ENCODE data around the gene SOCS1. TPM values are rescaled to one million over a fixed set of nuclear protein-coding genes. Genes with fewer than 3 reads are reported as not detected.

Gene SOCS1
- total and polyA plus RNA-seq, 2 of the 8 experiments (the other 6 are each of a cell fraction or from before 2014, with no cell fraction given): 21.0 to 48.9 TPM

DNA sequence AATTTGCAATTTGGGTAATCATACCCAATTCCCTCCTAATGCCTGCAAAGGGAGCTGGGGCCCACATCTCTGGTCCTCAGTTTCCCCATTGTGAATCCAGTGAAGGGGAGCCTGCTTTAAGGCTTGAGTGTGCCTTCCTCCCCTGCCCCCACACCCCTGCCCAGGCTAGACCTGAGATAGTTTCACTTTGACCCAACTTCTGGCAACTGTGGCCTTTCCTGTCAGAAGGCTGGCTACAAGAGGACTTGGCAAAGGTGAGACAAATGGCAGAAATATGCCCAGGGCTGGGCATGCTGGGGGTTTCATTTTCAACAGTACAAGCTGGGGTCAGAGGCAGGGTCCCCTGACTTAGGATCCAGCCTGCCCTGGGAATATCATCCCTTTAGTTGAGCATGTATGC lies 10.0 kb downstream of the SOCS1 start (continued):
- TF ChIP-seq, protein P1, sequence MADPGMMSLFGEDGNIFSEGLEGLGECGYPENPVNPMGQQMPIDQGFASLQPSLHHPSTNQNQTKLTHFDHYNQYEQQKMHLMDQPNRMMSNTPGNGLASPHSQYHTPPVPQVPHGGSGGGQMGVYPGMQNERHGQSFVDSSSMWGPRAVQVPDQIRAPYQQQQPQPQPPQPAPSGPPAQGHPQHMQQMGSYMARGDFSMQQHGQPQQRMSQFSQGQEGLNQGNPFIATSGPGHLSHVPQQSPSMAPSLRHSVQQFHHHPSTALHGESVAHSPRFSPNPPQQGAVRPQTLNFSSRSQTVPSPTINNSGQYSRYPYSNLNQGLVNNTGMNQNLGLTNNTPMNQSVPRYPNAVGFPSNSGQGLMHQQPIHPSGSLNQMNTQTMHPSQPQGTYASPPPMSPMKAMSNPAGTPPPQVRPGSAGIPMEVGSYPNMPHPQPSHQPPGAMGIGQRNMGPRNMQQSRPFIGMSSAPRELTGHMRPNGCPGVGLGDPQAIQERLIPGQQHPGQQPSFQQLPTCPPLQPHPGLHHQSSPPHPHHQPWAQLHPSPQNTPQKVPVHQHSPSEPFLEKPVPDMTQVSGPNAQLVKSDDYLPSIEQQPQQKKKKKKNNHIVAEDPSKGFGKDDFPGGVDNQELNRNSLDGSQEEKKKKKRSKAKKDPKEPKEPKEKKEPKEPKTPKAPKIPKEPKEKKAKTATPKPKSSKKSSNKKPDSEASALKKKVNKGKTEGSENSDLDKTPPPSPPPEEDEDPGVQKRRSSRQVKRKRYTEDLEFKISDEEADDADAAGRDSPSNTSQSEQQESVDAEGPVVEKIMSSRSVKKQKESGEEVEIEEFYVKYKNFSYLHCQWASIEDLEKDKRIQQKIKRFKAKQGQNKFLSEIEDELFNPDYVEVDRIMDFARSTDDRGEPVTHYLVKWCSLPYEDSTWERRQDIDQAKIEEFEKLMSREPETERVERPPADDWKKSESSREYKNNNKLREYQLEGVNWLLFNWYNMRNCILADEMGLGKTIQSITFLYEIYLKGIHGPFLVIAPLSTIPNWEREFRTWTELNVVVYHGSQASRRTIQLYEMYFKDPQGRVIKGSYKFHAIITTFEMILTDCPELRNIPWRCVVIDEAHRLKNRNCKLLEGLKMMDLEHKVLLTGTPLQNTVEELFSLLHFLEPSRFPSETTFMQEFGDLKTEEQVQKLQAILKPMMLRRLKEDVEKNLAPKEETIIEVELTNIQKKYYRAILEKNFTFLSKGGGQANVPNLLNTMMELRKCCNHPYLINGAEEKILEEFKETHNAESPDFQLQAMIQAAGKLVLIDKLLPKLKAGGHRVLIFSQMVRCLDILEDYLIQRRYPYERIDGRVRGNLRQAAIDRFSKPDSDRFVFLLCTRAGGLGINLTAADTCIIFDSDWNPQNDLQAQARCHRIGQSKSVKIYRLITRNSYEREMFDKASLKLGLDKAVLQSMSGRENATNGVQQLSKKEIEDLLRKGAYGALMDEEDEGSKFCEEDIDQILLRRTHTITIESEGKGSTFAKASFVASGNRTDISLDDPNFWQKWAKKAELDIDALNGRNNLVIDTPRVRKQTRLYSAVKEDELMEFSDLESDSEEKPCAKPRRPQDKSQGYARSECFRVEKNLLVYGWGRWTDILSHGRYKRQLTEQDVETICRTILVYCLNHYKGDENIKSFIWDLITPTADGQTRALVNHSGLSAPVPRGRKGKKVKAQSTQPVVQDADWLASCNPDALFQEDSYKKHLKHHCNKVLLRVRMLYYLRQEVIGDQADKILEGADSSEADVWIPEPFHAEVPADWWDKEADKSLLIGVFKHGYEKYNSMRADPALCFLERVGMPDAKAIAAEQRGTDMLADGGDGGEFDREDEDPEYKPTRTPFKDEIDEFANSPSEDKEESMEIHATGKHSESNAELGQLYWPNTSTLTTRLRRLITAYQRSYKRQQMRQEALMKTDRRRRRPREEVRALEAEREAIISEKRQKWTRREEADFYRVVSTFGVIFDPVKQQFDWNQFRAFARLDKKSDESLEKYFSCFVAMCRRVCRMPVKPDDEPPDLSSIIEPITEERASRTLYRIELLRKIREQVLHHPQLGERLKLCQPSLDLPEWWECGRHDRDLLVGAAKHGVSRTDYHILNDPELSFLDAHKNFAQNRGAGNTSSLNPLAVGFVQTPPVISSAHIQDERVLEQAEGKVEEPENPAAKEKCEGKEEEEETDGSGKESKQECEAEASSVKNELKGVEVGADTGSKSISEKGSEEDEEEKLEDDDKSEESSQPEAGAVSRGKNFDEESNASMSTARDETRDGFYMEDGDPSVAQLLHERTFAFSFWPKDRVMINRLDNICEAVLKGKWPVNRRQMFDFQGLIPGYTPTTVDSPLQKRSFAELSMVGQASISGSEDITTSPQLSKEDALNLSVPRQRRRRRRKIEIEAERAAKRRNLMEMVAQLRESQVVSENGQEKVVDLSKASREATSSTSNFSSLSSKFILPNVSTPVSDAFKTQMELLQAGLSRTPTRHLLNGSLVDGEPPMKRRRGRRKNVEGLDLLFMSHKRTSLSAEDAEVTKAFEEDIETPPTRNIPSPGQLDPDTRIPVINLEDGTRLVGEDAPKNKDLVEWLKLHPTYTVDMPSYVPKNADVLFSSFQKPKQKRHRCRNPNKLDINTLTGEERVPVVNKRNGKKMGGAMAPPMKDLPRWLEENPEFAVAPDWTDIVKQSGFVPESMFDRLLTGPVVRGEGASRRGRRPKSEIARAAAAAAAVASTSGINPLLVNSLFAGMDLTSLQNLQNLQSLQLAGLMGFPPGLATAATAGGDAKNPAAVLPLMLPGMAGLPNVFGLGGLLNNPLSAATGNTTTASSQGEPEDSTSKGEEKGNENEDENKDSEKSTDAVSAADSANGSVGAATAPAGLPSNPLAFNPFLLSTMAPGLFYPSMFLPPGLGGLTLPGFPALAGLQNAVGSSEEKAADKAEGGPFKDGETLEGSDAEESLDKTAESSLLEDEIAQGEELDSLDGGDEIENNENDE (IDR thresholded peaks at IDR 0.05; ENCODE audit: insufficient replicate concordance, low read length): no peak
- TF ChIP-seq SP1 (IDR thresholded peaks at IDR 0.05; ENCODE audit: low read depth, low read length): no peak

Measured in H1 (cell line).